GM12801 (cell line): ENCODE results near the gene TMPRSS2.

Experiments used
- CTCF ChIP-seq: IDR thresholded peaks from one replicate; pipeline ENCODE4 v1.5.1; 2011; ENCODE audit warnings: control low read depth; ENCODE audit not compliant: insufficient read length; ENCODE audit errors: extremely low read depth

TMPRSS2 gene

GRCh38 chr21:41537356-41537755, 29.4 kb upstream of the TMPRSS2 start:
- no peak for TF ChIP-seq CTCF

DNA sequence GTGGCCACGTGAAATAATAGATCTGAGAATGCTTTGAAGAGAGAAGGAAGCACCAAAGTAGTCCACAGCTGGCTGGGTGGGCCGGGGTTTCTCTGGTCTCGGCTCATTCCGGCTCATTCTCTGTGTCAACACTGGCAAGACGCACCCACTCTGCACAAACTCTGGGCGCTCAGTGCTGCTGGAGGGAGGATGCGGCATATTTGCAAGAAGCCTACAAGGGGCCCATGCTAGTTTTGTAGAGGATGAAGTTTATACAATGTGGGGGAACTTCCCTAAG, 28.8 kb upstream of the TMPRSS2 start:
- TF ChIP-seq CTCF: no peak

- no peak for TF ChIP-seq CTCF
Measured at GRCh38 chr21:41536076-41536826, 28.3 kb upstream of the TMPRSS2 start.

- TF ChIP-seq CTCF: no peak
Measured at GRCh38 chr21:41530366-41530765, 22.4 kb upstream of the TMPRSS2 start.

GRCh38 chr21:41529769-41530168, 21.8 kb upstream of the TMPRSS2 start:
- no peak for TF ChIP-seq CTCF

DNA sequence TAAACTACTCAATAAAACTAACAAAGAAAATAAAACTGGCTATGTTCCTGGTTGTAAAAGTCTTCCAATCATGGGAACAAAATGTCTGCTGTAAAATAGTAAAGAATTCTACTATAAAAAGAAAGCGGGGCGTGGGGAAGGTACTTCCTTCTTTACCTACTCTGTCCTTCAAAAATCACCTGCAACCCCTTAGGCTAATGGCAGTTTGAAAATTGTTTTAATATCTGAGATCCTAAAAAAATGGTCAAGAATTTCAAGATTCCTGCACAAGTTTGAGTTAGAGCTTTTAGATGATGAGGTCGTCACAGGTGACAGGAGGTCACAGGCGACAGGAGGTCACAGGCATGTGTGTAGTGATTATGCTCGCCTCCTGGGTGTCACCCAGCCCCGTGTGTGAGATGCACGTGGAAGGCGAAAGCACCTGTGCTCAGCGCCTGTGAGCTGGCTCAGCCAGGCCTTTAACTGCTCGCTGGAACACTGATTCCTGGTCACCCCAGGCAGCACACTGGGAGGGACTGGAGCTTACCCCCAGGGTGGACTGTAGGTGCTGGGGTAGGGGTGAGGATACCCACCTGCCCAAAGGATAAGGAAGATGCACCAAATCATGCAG, 18.6 kb upstream of the TMPRSS2 start:
- TF ChIP-seq CTCF: no peak

DNA sequence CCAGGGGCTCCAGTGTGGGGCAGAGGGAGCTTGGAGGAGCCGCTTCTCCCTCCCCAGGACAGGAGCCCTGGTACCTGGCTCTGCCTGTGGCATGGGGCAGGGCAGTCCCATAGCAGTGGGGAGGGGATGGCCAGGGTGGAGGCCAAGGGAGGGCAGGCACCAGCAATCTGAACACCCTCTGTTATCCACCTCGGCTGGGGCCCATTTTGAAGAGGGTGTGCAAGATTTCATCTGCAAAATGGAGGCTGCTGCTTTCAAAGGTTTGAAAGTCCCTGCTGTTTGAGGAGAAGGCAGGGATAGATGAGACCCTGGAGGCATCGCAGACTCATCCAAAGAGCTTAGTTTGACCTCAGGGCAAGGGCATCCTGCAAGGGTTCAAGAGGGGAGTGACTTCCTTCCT, 15.2 kb upstream of the TMPRSS2 start:
- TF ChIP-seq CTCF: no peak
